K562 (cell line): ENCODE data around the gene GJD2. TPM values are rescaled to one million over a fixed set of nuclear protein-coding genes. Genes with fewer than 3 reads are reported as not detected.

Experiments used
- ARID1B ChIP-seq: fragments of 450-650 bp; IDR thresholded peaks from 2 replicates; pipeline ENCODE4 v1.6.1; 2016; ENCODE audit warnings: antibody characterized with exemption, mild to moderate bottlenecking, inconsistent platforms
- CBFA2T2 ChIP-seq: fragments of 450-650 bp; conservative IDR thresholded peaks from 2 replicates; pipeline ENCODE4 v1.6.1; 2017; ENCODE audit warnings: mild to moderate bottlenecking
- CBFA2T3 ChIP-seq: fragments of 450-650 bp; IDR thresholded peaks from 2 replicates; pipeline ENCODE4 v1.6.1; 2017
- DPF2 ChIP-seq: fragments of 450-650 bp; IDR thresholded peaks from 2 replicates; pipeline ENCODE4 v1.6.1; 2016
- FUS ChIP-seq: fragments of 200-400 bp; formaldehyde crosslinking; optimal IDR thresholded peaks from 2 replicates; pipeline ENCODE3; 2017; ENCODE audit warnings: low read depth, low read length
- POLR3G ChIP-seq: IDR thresholded peaks from 2 replicates; pipeline ENCODE4 v1.6.1; 2011; ENCODE audit not compliant: insufficient read length, insufficient replicate concordance; ENCODE audit errors: extremely low read depth
- RFX1 ChIP-seq: fragments of 450-650 bp; IDR thresholded peaks from 2 replicates; pipeline ENCODE4 v1.6.1; 2016; ENCODE audit warnings: mild to moderate bottlenecking, moderate library complexity
- TCF3 ChIP-seq: sonication (generic); formaldehyde crosslinking; IDR thresholded peaks from 2 replicates; pipeline ENCODE4 v1.4.0; 2020; ENCODE audit warnings: mild to moderate bottlenecking, missing genetic modification reagents
- TEAD4 ChIP-seq, 2 experiments: sonication (generic) in 1 of 2; formaldehyde crosslinking in 1 of 2; IDR thresholded peaks; 2 replicates each; pipeline versions ENCODE4 v1.6.1 to v1.8.0; 2012 to 2022; ENCODE audit warnings: borderline replicate concordance in 1 of 2, inconsistent platforms in 1 of 2, low read length in 1 of 2, mild to moderate bottlenecking in 1 of 2, missing genetic modification reagents in 1 of 2
- TRIM28 ChIP-seq: fragments of 450-650 bp; IDR thresholded peaks from 2 replicates; pipeline ENCODE4 v1.6.1; 2017
- ZNF407 ChIP-seq: fragments of 450-650 bp; IDR thresholded peaks from 2 replicates; pipeline ENCODE4 v1.6.1; 2016; ENCODE audit warnings: low read depth
- polyA plus RNA-seq, 8 experiments: library from polyadenylated mRNA; depleted of rRNA in 4 of 8; stranded (reverse) in 5 of 8; unstranded in 3 of 8; fragments of >200 nt; fragmentation: Nextera tagmentation in 2 of 8; fragmentation: Illumina TruSeq in 1 of 8; extraction: Ambion mirVana in 2 of 8; extraction: Trizol in 1 of 8; gene quantifications; 2 replicates each; pipeline versions ENCODE4 v1.2.1 to v1.2.3, GENCODE V29; 2011 to 2014; ENCODE audit warnings: inconsistent platforms in 1 of 8, missing spikeins in 1 of 8
- total RNA-seq, 7 experiments: library from RNA; depleted of rRNA in 6 of 7; stranded (reverse); fragments of >200 nt in 6 of 7; fragmentation: Illumina TruSeq in 2 of 7; extraction: Trizol in 2 of 7; gene quantifications; 2 replicates each; pipeline versions ENCODE4 v1.2.1 to v1.2.3, GENCODE V29; 2011 to 2021; ENCODE audit warnings: low replicate concordance in 1 of 7
- TF ChIP-seq, protein P1 (sequence below): fragments of 450-650 bp; IDR thresholded peaks from 2 replicates; pipeline ENCODE4 v1.6.1; 2018; ENCODE audit not compliant: partially characterized antibody
- TF ChIP-seq, protein P2 (sequence below): IDR thresholded peaks from 2 replicates; pipeline ENCODE4 v1.6.1; 2011; ENCODE audit warnings: borderline replicate concordance, low read depth, mild to moderate bottlenecking, moderate library complexity, low read length; ENCODE audit not compliant: insufficient read depth, poor library complexity, severe bottlenecking

Gene GJD2
- total and polyA plus RNA-seq, 9 of the 15 experiments (the other 6 are each of a cell fraction or from before 2014, with no cell fraction given): not detected

DNA sequence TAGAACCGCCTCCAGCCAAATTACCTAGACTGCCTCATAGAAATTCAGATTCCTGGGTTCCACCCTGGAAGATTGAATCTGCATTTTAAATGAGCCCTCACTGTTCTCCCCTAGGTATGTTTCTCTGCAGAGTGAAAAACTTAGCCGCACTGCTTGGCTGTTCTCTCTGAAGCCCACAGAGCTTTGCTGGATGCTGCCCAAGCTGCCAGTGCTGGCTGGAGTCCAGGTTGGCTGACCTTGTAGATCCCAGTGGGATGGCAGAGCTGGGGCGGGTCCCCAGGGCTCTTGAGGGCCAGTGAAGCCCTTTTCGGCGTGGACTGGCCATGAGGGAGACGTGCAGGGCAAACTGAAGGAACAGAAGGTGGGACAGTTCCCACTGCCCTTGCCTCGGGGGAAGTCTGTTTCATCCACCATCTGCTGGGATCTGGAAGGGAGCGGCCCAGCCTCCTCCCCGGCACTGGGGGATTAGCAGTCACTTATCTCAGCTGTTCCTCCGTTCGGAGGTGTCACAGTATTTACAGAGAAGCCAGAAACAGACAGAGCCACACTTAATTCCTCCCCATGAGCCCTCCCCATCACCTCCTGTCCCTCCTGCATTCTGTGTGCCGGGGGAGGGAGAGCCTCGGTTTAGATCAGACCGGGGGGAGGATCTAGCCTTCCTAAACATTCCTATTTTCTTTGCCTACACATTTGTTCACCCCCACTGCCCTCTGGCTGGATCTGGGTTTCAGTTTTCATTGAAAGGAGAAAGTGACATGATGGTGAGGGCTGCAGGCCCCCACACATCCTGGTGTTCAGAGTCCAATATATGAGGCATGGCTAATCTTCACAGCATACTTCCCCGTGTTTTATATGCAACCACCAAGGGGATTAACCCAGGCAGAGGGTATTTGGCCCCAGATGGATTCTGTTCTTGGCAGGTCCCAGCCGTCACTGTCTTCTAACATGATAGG, 44.6 kb upstream of the GJD2 start (continued):
- TF ChIP-seq ZNF407: no peak
- no peak for TF ChIP-seq POLR3G
- no peak for TF ChIP-seq RFX1
- peak; percentile 43; the same call in 1 of the 2 replicates for TF ChIP-seq CBFA2T2
- TF ChIP-seq, protein P1, sequence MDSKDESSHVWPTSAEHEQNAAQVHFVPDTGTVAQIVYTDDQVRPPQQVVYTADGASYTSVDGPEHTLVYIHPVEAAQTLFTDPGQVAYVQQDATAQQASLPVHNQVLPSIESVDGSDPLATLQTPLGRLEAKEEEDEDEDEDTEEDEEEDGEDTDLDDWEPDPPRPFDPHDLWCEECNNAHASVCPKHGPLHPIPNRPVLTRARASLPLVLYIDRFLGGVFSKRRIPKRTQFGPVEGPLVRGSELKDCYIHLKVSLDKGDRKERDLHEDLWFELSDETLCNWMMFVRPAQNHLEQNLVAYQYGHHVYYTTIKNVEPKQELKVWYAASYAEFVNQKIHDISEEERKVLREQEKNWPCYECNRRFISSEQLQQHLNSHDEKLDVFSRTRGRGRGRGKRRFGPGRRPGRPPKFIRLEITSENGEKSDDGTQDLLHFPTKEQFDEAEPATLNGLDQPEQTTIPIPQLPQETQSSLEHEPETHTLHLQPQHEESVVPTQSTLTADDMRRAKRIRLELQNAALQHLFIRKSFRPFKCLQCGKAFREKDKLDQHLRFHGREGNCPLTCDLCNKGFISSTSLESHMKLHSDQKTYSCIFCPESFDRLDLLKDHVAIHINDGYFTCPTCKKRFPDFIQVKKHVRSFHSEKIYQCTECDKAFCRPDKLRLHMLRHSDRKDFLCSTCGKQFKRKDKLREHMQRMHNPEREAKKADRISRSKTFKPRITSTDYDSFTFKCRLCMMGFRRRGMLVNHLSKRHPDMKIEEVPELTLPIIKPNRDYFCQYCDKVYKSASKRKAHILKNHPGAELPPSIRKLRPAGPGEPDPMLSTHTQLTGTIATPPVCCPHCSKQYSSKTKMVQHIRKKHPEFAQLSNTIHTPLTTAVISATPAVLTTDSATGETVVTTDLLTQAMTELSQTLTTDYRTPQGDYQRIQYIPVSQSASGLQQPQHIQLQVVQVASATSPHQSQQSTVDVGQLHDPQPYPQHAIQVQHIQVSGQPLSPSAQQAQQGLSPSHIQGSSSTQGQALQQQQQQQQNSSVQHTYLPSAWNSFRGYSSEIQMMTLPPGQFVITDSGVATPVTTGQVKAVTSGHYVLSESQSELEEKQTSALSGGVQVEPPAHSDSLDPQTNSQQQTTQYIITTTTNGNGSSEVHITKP: peak; percentile 90
- TF ChIP-seq, protein P2, sequence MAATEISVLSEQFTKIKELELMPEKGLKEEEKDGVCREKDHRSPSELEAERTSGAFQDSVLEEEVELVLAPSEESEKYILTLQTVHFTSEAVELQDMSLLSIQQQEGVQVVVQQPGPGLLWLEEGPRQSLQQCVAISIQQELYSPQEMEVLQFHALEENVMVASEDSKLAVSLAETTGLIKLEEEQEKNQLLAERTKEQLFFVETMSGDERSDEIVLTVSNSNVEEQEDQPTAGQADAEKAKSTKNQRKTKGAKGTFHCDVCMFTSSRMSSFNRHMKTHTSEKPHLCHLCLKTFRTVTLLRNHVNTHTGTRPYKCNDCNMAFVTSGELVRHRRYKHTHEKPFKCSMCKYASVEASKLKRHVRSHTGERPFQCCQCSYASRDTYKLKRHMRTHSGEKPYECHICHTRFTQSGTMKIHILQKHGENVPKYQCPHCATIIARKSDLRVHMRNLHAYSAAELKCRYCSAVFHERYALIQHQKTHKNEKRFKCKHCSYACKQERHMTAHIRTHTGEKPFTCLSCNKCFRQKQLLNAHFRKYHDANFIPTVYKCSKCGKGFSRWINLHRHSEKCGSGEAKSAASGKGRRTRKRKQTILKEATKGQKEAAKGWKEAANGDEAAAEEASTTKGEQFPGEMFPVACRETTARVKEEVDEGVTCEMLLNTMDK: no peak
- TF ChIP-seq FUS: no peak
- peak; percentile 67 for TF ChIP-seq ARID1B
- no peak for TF ChIP-seq TRIM28
- TF ChIP-seq DPF2: peak; percentile 51; the same call in 1 of the 2 replicates
- TF ChIP-seq TCF3 (CRISPR knock-in tag): peak; percentile 69
- TF ChIP-seq TEAD4 (IDR thresholded peaks at IDR 0.05; ENCODE audit: low read length): peak; percentile 25; the same call in 1 of the 2 replicates
- no peak for TF ChIP-seq TEAD4 (CRISPR knock-in tag; IDR thresholded peaks at IDR 0.05; ENCODE audit: borderline replicate concordance)
- TF ChIP-seq CBFA2T3: peak; percentile 60
